GM18499 (cell line): ENCODE data around the gene RANBP17.
"Not testable (repeated sequence)": the region's sequence is repeated elsewhere in the genome, so short reads cannot be mapped to it uniquely, and the experiment has no call there.

Experiments
- ATAC-seq: cut with Tn5 transposase; IDR thresholded peaks from one replicate; pipeline ENCODE4 v1.9.1; 2021; ENCODE audit warnings: moderate number of reproducible peaks; ENCODE audit not compliant: insufficient read depth, unreplicated experiment

RANBP17 gene

GRCh38 chr5:171272996-171273970 lies 411.5 kb downstream of the RANBP17 start:
- no peak for ATAC-seq

GRCh38 chr5:171275841-171276544 lies 414.2 kb downstream of the RANBP17 start:
- ATAC-seq, result no peak

- ATAC-seq, result no peak
Measured at GRCh38 chr5:171283753-171284152, 421.9 kb downstream of the RANBP17 start.

- no peak for ATAC-seq
Measured at GRCh38 chr5:171285465-171285864, 423.6 kb downstream of the RANBP17 start.

GRCh38 chr5:171288066-171288465 lies 426.2 kb downstream of the RANBP17 start:
- no peak for ATAC-seq

GRCh38 chr5:171291371-171291770 lies 429.6 kb downstream of the RANBP17 start:
- ATAC-seq, result no peak

GRCh38 chr5:171295299-171295698 lies 433.5 kb downstream of the RANBP17 start:
- ATAC-seq, result no peak

- no peak for ATAC-seq
Measured at GRCh38 chr5:171295801-171296200, 434.0 kb downstream of the RANBP17 start.

- not testable (repeated sequence) for ATAC-seq
Measured at GRCh38 chr5:171297941-171298340, 436.1 kb downstream of the RANBP17 start.

- no peak for ATAC-seq
Measured at GRCh38 chr5:171299228-171299627, 437.4 kb downstream of the RANBP17 start.

- no peak for ATAC-seq
Measured at GRCh38 chr5:171299851-171300250, 438.0 kb downstream of the RANBP17 start.

GRCh38 chr5:171300358-171300757 lies 438.5 kb downstream of the RANBP17 start:
- no peak for ATAC-seq

GRCh38 chr5:171306166-171306565 lies 444.3 kb downstream of the RANBP17 start:
- no peak for ATAC-seq

GRCh38 chr5:171306781-171307591 lies 445.2 kb downstream of the RANBP17 start:
- no peak for ATAC-seq

GRCh38 chr5:171307789-171308452 lies 446.1 kb downstream of the RANBP17 start:
- ATAC-seq, result no peak

GRCh38 chr5:171308453-171309275 lies 446.8 kb downstream of the RANBP17 start, which contains the start of gene TLX3:
Gene TLX3 (plus strand): TSS chr5:171309248. CDS start chr5:171309366, 118 bp downstream.
- no peak for ATAC-seq

- no peak for ATAC-seq
Measured at GRCh38 chr5:171309276-171310211, 447.7 kb downstream of the RANBP17 start.
